Measurements from ENCODE around the gene ZRANB1. TPM values are rescaled to one million over a fixed set of nuclear protein-coding genes. Genes with fewer than 3 reads are reported as not detected.

The ZRANB1 gene
- total RNA-seq, 1 donor from 2014 or later, result 28.9 TPM

GRCh38 chr10:125024497-125025234 is 82.7 kb downstream of the ZRANB1 start:
- DNase-seq, result no peak
- Mint-ChIP-seq H3K36me3 (ENCODE audit: unreplicated experiment) (peaks cover 2% of the 10 kb centered on the region), H3K9me3 (ENCODE audit: unreplicated experiment) (peaks cover 22% of the 10 kb centered on the region), H3K27ac (ENCODE audit: unreplicated experiment) (peak overlapping the region; percentile 65), H3K4me1 (ENCODE audit: low read depth, unreplicated experiment) (peaks cover 56% of the 10 kb centered on the region), H3K27me3 (ENCODE audit: unreplicated experiment) (peaks cover 7% of the 10 kb centered on the region), H3K4me3 (ENCODE audit: unreplicated experiment) (peak overlapping the region; percentile 10)
- TF ChIP-seq CTCF (IDR thresholded peaks at IDR 0.05; ENCODE audit: partially characterized antibody, unreplicated experiment), result no peak

- Mint-ChIP-seq H3K36me3 (ENCODE audit: unreplicated experiment) (no peaks in the 10 kb centered on the region), H3K27me3 (ENCODE audit: unreplicated experiment) (peaks cover 7% of the 10 kb centered on the region), H3K9me3 (ENCODE audit: unreplicated experiment) (peaks cover 27% of the 10 kb centered on the region), H3K27ac (ENCODE audit: unreplicated experiment) (peak overlapping the region; percentile 56), H3K4me1 (ENCODE audit: low read depth, unreplicated experiment) (peaks cover 60% of the 10 kb centered on the region), H3K4me3 (ENCODE audit: unreplicated experiment) (no peak overlapping the region)
- TF ChIP-seq CTCF (IDR thresholded peaks at IDR 0.05; ENCODE audit: partially characterized antibody, unreplicated experiment), result no peak
- DNase-seq, result no peak
Measured at GRCh38 chr10:125025341-125025740, 83.4 kb downstream of the ZRANB1 start.

- DNase-seq, result no peak
- no peak for TF ChIP-seq CTCF (IDR thresholded peaks at IDR 0.05; ENCODE audit: partially characterized antibody, unreplicated experiment)
- H3K9me3 Mint-ChIP-seq (ENCODE audit: unreplicated experiment), result peaks cover 20% of the 10 kb centered on the region
- H3K27me3 Mint-ChIP-seq (ENCODE audit: unreplicated experiment), result peaks cover 5% of the 10 kb centered on the region
- no peaks in the 10 kb centered on the region for H3K36me3 Mint-ChIP-seq (ENCODE audit: unreplicated experiment)
- H3K27ac Mint-ChIP-seq (ENCODE audit: unreplicated experiment), result no peak overlapping the region
- H3K4me3 Mint-ChIP-seq (ENCODE audit: unreplicated experiment), result no peak overlapping the region
- H3K4me1 Mint-ChIP-seq (ENCODE audit: low read depth, unreplicated experiment), result peaks cover 54% of the 10 kb centered on the region
Measured at GRCh38 chr10:125026036-125026931, 84.4 kb downstream of the ZRANB1 start.

GRCh38 chr10:125026974-125027735 is 85.2 kb downstream of the ZRANB1 start:
- no peak overlapping the region for H3K27ac Mint-ChIP-seq (ENCODE audit: unreplicated experiment)
- peaks cover 53% of the 10 kb centered on the region for H3K4me1 Mint-ChIP-seq (ENCODE audit: low read depth, unreplicated experiment)

More at GRCh38 chr10:125026974-125027735, 85.2 kb downstream of the ZRANB1 start:
- no peak overlapping the region for H3K4me3 Mint-ChIP-seq (ENCODE audit: unreplicated experiment)
- peaks cover 1% of the 10 kb centered on the region for H3K36me3 Mint-ChIP-seq (ENCODE audit: unreplicated experiment)
- peaks cover 15% of the 10 kb centered on the region for H3K9me3 Mint-ChIP-seq (ENCODE audit: unreplicated experiment)
- peaks cover 3% of the 10 kb centered on the region for H3K27me3 Mint-ChIP-seq (ENCODE audit: unreplicated experiment)
- TF ChIP-seq CTCF (IDR thresholded peaks at IDR 0.05; ENCODE audit: partially characterized antibody, unreplicated experiment), result no peak
- no peak for DNase-seq
